Ovary (tissue), 9 donors: ENCODE measurements around the gene PTPRQ. TPM values are rescaled to one million over a fixed set of nuclear protein-coding genes. Genes with fewer than 3 reads are reported as not detected.

Source experiments
- DNase-seq, 5 donors: peaks; one replicate each; pipeline ENCODE4 v3.0.0-alpha.2; 2019 to 2020
- H3K27ac ChIP-seq, 2 donors: fragments of 200-600 bp; one replicate each; pipeline versions ENCODE4 v1.5.1 to v1.8.0; 2019 to 2022
- H3K27me3 ChIP-seq: fragments of 200-600 bp; one replicate; pipeline ENCODE4 v1.8.0; 2022
- H3K36me3 ChIP-seq: fragments of 200-600 bp; sonication (generic); one replicate; pipeline ENCODE4 v1.5.1; 2019
- H3K4me1 ChIP-seq: one replicate; pipeline ENCODE4 v1.8.1; 2013; ENCODE audit warnings: mild to moderate bottlenecking, moderate library complexity; ENCODE audit not compliant: insufficient read depth
- H3K4me3 ChIP-seq: fragments of 200-600 bp; sonication (generic); one replicate; pipeline ENCODE4 v1.5.1; 2017
- H3K9me3 ChIP-seq, 2 donors: fragments of 200-600 bp in 1 of 2; sonication (generic) in 1 of 2; one replicate each; pipeline versions ENCODE4 v1.5.1 to v1.8.1; 2013 to 2019; ENCODE audit warnings: mild to moderate bottlenecking in 1 of 2, moderate library complexity in 1 of 2
- CTCF ChIP-seq, 3 donors: fragments of 450-650 bp in 2 of 3; fragments of 200-600 bp in 1 of 3; IDR thresholded peaks; one replicate each; pipeline versions ENCODE4 v1.5.1 to v1.8.0; 2016 to 2022; ENCODE audit warnings: antibody characterized with exemption in 3 of 3, mild to moderate bottlenecking in 1 of 3
- EP300 ChIP-seq: sonication (generic); formaldehyde crosslinking; IDR thresholded peaks from one replicate; pipeline ENCODE4 v1.6.1; 2017; ENCODE audit warnings: antibody characterized with exemption
- POLR2A ChIP-seq: fragments of 450-650 bp; IDR thresholded peaks from one replicate; pipeline ENCODE4 v1.6.1; 2017; ENCODE audit warnings: antibody characterized with exemption, mild to moderate bottlenecking, moderate library complexity
- WGBS, 3 donors: extraction: QIAGEN DNeasy Blood & Tissue Kit in 1 of 3; methylation state at CpG; one replicate each; pipeline versions ENCODE4 v1.1.5 to v1.1.7; 2013 to 2017; 5-methylcytosine and 5-hydroxymethylcytosine counted together
- intact Hi-C, 4 donors: fragments of 100-400 bp; cut with DNase I; formaldehyde crosslinking; loops; one replicate each; pipeline versions ENCODE4 v1.11.0 to v1.15.1; 2022 to 2023
- polyA plus RNA-seq, 2 donors: library from polyadenylated mRNA; stranded (reverse); fragments of 200-250 nt in 1 of 2; fragments of 350-450 nt in 1 of 2; fragmentation: Illumina TruSeq in 1 of 2; extraction: RNeasy Lipid Tissue Mini Kit (QIAGEN cat#74804) in 1 of 2; gene quantifications; one replicate each; pipeline ENCODE4 v1.2.3, GENCODE V29; 2013 to 2014
- total RNA-seq, 7 donors: library from RNA; depleted of rRNA in 2 of 7; stranded (reverse); fragments of >200 nt in 2 of 7; fragmentation: NEBNext Ultra II Directional in 3 of 7; extraction: Animal tissue kit (Norgen Biotek cat#: 25700) in 3 of 7; gene quantifications; one replicate each; pipeline versions ENCODE4 v1.1.0 to v1.2.4, GENCODE V29; 2016 to 2023
- donor health status: DM: no; HTN: no; CAD: no; lungs with moderate emphysema.
- donor health status: DM: no; HTN: no; CAD: no.
- donor health status: Bipolar disorder and iron deficiency.
- donor health status: DM: yes; HTN: yes; CAD: no.
- donor health status: DM: no; HTN: no; CAD: no.
- donor health status: DM: yes; HTN: yes; CAD: no.

PTPRQ gene
- total and polyA plus RNA-seq, 9 donors = 0.05 to 18.8 (median 0.23) TPM

- no peaks in the 10 kb centered on the region for H3K36me3 ChIP-seq
- H3K4me1 ChIP-seq = no peaks in the 10 kb centered on the region
- no peak overlapping the region for H3K27ac ChIP-seq
- H3K4me3 ChIP-seq = no peak overlapping the region
- TF ChIP-seq POLR2A = no peak
- no peak for TF ChIP-seq CTCF (IDR thresholded peaks at IDR 0.05)
- TF ChIP-seq EP300 = no peak
- WGBS, 3 donors = 63 to 80% (median 68%) methylated on average over 4 of the region's 4 CpGs
- H3K27me3 ChIP-seq = no peaks in the 10 kb centered on the region
- intact Hi-C loops = no loop called here
- H3K9me3 ChIP-seq = no peaks in the 10 kb centered on the region
- DNase-seq = no peak
Measured at GRCh38 chr12:80717856-80718255, 273.8 kb downstream of the PTPRQ start.

- WGBS, 3 donors = 81 to 94% (median 84%) methylated on average over 1 of the region's 1 CpG
- no peaks in the 10 kb centered on the region for H3K27me3 ChIP-seq
- H3K4me1 ChIP-seq = no peaks in the 10 kb centered on the region
- TF ChIP-seq POLR2A (no peak), CTCF (IDR thresholded peaks at IDR 0.05) (no peak), EP300 (no peak)
- no peak overlapping the region for H3K4me3 ChIP-seq
- DNase-seq = no peak
- H3K36me3 ChIP-seq = no peaks in the 10 kb centered on the region
- intact Hi-C loops = no loop called here
- no peaks in the 10 kb centered on the region for H3K9me3 ChIP-seq
- no peak overlapping the region for H3K27ac ChIP-seq
Measured at GRCh38 chr12:80720516-80720915, 276.5 kb downstream of the PTPRQ start.

GRCh38 chr12:80721326-80721725, 277.3 kb downstream of the PTPRQ start:
- no peak for TF ChIP-seq CTCF (IDR thresholded peaks at IDR 0.05)
- H3K4me1 ChIP-seq = no peaks in the 10 kb centered on the region
- WGBS, 3 donors = 83 to 85% (median 84%) methylated on average over 3 of the region's 3 CpGs
- no peaks in the 10 kb centered on the region for H3K36me3 ChIP-seq
- H3K27me3 ChIP-seq = no peaks in the 10 kb centered on the region
- no peaks in the 10 kb centered on the region for H3K9me3 ChIP-seq
- H3K4me3 ChIP-seq = no peak overlapping the region
- intact Hi-C loops = no loop called here
- no peak for DNase-seq
- H3K27ac ChIP-seq = no peak overlapping the region
